Measurements from ENCODE around the gene SORCS2. TPM values are rescaled to one million over a fixed set of nuclear protein-coding genes. Genes with fewer than 3 reads are reported as not detected.

The SORCS2 gene
- total RNA-seq, 4 donors from 2014 or later, result 1.1 to 2.5 (median 2.0) TPM

GRCh38 chr4:7654550-7655445, 462.5 kb downstream of the SORCS2 start:
- no peaks in the 10 kb centered on the region for H3K36me3 ChIP-seq
- intact Hi-C loops (cut with DNase I), result no loop called here
- H3K27ac ChIP-seq, result no peak overlapping the region
- WGBS, 2 donors, result 55 to 78% methylated on average over 3 to 21 of the region's 25 CpGs
- TF ChIP-seq, protein P1, sequence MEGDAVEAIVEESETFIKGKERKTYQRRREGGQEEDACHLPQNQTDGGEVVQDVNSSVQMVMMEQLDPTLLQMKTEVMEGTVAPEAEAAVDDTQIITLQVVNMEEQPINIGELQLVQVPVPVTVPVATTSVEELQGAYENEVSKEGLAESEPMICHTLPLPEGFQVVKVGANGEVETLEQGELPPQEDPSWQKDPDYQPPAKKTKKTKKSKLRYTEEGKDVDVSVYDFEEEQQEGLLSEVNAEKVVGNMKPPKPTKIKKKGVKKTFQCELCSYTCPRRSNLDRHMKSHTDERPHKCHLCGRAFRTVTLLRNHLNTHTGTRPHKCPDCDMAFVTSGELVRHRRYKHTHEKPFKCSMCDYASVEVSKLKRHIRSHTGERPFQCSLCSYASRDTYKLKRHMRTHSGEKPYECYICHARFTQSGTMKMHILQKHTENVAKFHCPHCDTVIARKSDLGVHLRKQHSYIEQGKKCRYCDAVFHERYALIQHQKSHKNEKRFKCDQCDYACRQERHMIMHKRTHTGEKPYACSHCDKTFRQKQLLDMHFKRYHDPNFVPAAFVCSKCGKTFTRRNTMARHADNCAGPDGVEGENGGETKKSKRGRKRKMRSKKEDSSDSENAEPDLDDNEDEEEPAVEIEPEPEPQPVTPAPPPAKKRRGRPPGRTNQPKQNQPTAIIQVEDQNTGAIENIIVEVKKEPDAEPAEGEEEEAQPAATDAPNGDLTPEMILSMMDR (IDR thresholded peaks at IDR 0.05), result no peak
- TF ChIP-seq POLR2A (IDR thresholded peaks at IDR 0.05), result no peak
- H3K9me3 ChIP-seq, result no peaks in the 10 kb centered on the region
- H3K4me3 ChIP-seq, result no peak overlapping the region
- H3K27me3 ChIP-seq, result peaks cover 0 to 36% (median 0%) of the 10 kb centered on the region in 4 donors
- peaks cover 12 to 54% (median 17%) of the 10 kb centered on the region in 3 donors for H3K4me1 ChIP-seq
- no peak for DNase-seq

GRCh38 chr4:7655511-7656243, 463.3 kb downstream of the SORCS2 start:
- intact Hi-C loops (cut with DNase I), result no loop called here
- 18 to 53% methylated on average over 7 to 8 of the region's 32 CpGs for WGBS, 2 donors
- peaks cover 0 to 36% (median 0%) of the 10 kb centered on the region in 4 donors for H3K27me3 ChIP-seq
- TF ChIP-seq, protein P1 (IDR thresholded peaks at IDR 0.05), result no peak
- TF ChIP-seq POLR2A (IDR thresholded peaks at IDR 0.05), result no peak
- no peak overlapping the region for H3K4me3 ChIP-seq
- no peak overlapping the region for H3K27ac ChIP-seq
- H3K9me3 ChIP-seq, result no peaks in the 10 kb centered on the region
- no peaks in the 10 kb centered on the region for H3K36me3 ChIP-seq
- H3K4me1 ChIP-seq, result peaks cover 12 to 47% (median 16%) of the 10 kb centered on the region in 3 donors
- DNase-seq, result no peak

GRCh38 chr4:7656244-7656800, 464.0 kb downstream of the SORCS2 start:
- Histone ChIP-seq H3K4me1 (peaks cover 10 to 40% (median 11%) of the 10 kb centered on the region in 3 donors), H3K27me3 (peaks cover 0 to 36% (median 0%) of the 10 kb centered on the region in 4 donors), H3K36me3 (no peaks in the 10 kb centered on the region), H3K9me3 (no peaks in the 10 kb centered on the region), H3K4me3 (no peak overlapping the region), H3K27ac (no peak overlapping the region)
- DNase-seq, result no peak
- WGBS, 2 donors, result 87 to 95% methylated on average over 3 to 6 of the region's 17 CpGs
- intact Hi-C loops (cut with DNase I), result no loop called here
- no peak for TF ChIP-seq POLR2A (IDR thresholded peaks at IDR 0.05)
- TF ChIP-seq, protein P1 (IDR thresholded peaks at IDR 0.05), result no peak

DNA sequence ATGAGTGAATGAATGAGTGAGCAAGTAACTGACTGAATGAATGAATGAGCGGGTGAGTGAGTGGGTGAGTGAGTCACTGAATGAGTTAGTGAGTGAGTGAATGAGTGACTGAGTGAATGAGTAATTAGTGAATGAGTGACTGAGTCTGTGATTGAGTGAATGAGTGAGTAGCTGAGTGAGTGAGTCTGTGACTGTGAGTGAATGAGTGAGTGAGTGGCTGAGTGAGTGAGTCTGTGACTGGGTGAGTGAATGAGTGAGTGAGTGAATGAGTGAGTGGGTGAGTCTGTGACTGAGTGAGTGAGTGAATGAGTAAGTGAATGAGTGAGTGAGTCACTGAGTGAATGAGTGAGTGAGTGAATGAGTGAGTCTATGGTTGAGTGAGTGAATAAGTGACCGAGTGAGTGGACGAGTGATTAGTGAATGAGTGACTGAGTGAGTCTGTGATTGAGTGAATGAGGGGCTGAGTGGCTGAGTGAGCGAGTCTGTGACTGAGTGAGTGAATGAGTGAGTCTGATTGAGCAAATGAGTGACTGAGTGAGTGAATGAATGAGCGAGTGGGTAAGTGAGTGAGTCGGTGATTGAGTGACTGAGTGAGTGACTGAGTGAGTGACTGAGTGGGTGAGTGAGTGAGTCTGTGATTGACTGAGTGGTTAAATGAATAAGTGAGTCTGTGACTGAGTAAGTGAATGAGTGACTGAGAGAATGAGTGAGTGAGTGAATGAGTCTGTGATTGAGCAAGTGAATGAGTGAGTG, 465.4 kb downstream of the SORCS2 start:
- WGBS, 2 donors, result 90% methylated on average over 6 of the region's 6 CpGs
- Histone ChIP-seq H3K4me1 (peaks cover 0 to 26% (median 0%) of the 10 kb centered on the region in 3 donors), H3K9me3 (no peaks in the 10 kb centered on the region), H3K27ac (no peak overlapping the region), H3K27me3 (peaks cover 0 to 29% (median 0%) of the 10 kb centered on the region in 4 donors), H3K36me3 (no peaks in the 10 kb centered on the region), H3K4me3 (no peak overlapping the region)
- intact Hi-C loops (cut with DNase I), result no loop called here
- DNase-seq, result no peak
- TF ChIP-seq, protein P1 (IDR thresholded peaks at IDR 0.05), result no peak
- TF ChIP-seq POLR2A (IDR thresholded peaks at IDR 0.05), result no peak

Measured in esophagus squamous epithelium (tissue), 5 donors.